HCT116 (cell line): ENCODE results near the gene ZNF30. TPM values are rescaled to one million over a fixed set of nuclear protein-coding genes. Genes with fewer than 3 reads are reported as not detected.

Source experiments
- ATAC-seq: fragments of 200-7000 bp; cut with Tn5 transposase; 2 replicates; pipeline ENCODE4 v1.9.1; 2020; ENCODE audit warnings: mild to moderate bottlenecking, moderate library complexity
- BruUV-seq: library from RNA; stranded (reverse); fragments of 400-500 nt; replicated peaks from 2 replicates; lab custom pipeline; 2021; lab: Mats Ljungman, UMichigan
- CTCF ChIA-PET: fragments of 300-600 bp; sonication (Branson Sonifier 250); formaldehyde crosslinking; loops from one replicate; lab custom pipeline; 2021; ENCODE audit warnings: antibody characterized with exemption; lab: Charles Lee
- POLR2A ChIA-PET: fragments of 300-600, 350-600 bp; sonication (Branson Sonifier 250); formaldehyde crosslinking; loops from one replicate; lab custom pipeline; 2021; ENCODE audit warnings: antibody characterized with exemption; lab: Charles Lee
- RAD21 ChIA-PET, 2 experiments: fragments of 300-600 bp; sonication (Branson Sonifier 250); formaldehyde crosslinking; loops; one replicate each; lab custom pipeline; 2023; ENCODE audit warnings: low total read pairs in 2 of 2; ENCODE audit not compliant: uncharacterized antibody in 2 of 2, unreplicated experiment in 2 of 2, low non-redundant PET in 1 of 2; lab: Charles Lee
- DNase-seq: peaks from one replicate; pipeline ENCODE4 v3.0.0-alpha.2; 2010; ENCODE audit warnings: low read depth, low spot score
- H2AFZ ChIP-seq: fragments of 200-600 bp; shearing (Covaris generic), sonication (generic); 2 replicates; pipeline ENCODE4 v1.6.1; 2017; ENCODE audit warnings: low read depth, mixed run types, mixed read lengths, antibody characterized with exemption, low read length; ENCODE audit not compliant: poor library complexity, severe bottlenecking
- H3K27ac ChIP-seq: 2 replicates; pipeline ENCODE4 v1.5.1; 2012; ENCODE audit warnings: low read depth, low read length
- H3K27me3 ChIP-seq: fragments of 200-600 bp; sonication (generic); 2 replicates; pipeline ENCODE4 v1.6.1; 2016; ENCODE audit warnings: mixed run types, low read length, mixed read lengths; ENCODE audit not compliant: insufficient read depth
- H3K36me3 ChIP-seq, 2 experiments: fragments of 200-500 bp in 1 of 2; fragments of 200-600 bp in 1 of 2; sonication (Bioruptor generic) in 1 of 2; sonication (generic) in 1 of 2; 2 replicates each; pipeline versions ENCODE4 v1.5.1 to v1.6.1; 2014 to 2016; ENCODE audit warnings: low read length in 2 of 2, inconsistent platforms in 1 of 2, mixed read lengths in 1 of 2, mixed run types in 1 of 2; ENCODE audit not compliant: insufficient read depth in 2 of 2, control insufficient read depth in 1 of 2
- H3K4me1 ChIP-seq, 2 experiments: fragments of 200-600 bp in 1 of 2; sonication (generic) in 1 of 2; 2 replicates each; pipeline versions ENCODE4 v1.5.1 to v1.6.1; 2012 to 2017; ENCODE audit warnings: low read length in 2 of 2, inconsistent platforms in 1 of 2, mild to moderate bottlenecking in 1 of 2, mixed read lengths in 1 of 2, mixed run types in 1 of 2, moderate library complexity in 1 of 2; ENCODE audit not compliant: insufficient read depth in 2 of 2, control insufficient read depth in 1 of 2
- H3K4me2 ChIP-seq: fragments of 200-600 bp; sonication (generic); 2 replicates; pipeline ENCODE4 v1.6.1; 2017; ENCODE audit warnings: mixed run types, low read length, mixed read lengths
- H3K4me3 ChIP-seq, 2 experiments: fragments of 200-600 bp in 1 of 2; sonication (generic) in 1 of 2; replicated peaks in 1 of 2; 2 replicates each; pipeline ENCODE4 v1.5.1; 2011 to 2016; ENCODE audit warnings: low read length in 2 of 2, control low read depth in 1 of 2, low read depth in 1 of 2, mild to moderate bottlenecking in 1 of 2, mixed read lengths in 1 of 2, mixed run types in 1 of 2
- H3K79me2 ChIP-seq: fragments of 200-600 bp; sonication (generic); 2 replicates; pipeline ENCODE4 v1.6.1; 2017; ENCODE audit warnings: mild to moderate bottlenecking, mixed run types, low read length, moderate library complexity, mixed read lengths; ENCODE audit not compliant: insufficient read depth
- H3K9ac ChIP-seq: fragments of 200-600 bp; sonication (generic); 2 replicates; pipeline ENCODE4 v1.6.1; 2016; ENCODE audit warnings: low read length, mixed read lengths
- H3K9me2 ChIP-seq: fragments of 200-600 bp; sonication (generic), shearing (Covaris generic); 2 replicates; pipeline ENCODE4 v1.6.1; 2017; ENCODE audit warnings: mixed run types, mild to moderate bottlenecking, moderate library complexity; ENCODE audit not compliant: insufficient read depth
- H3K9me3 ChIP-seq, 2 experiments: fragments of 200-500 bp in 1 of 2; fragments of 200-600 bp in 1 of 2; sonication (Bioruptor generic) in 1 of 2; sonication (generic) in 1 of 2; 2 replicates each; pipeline ENCODE4 v1.6.1; 2014 to 2017; ENCODE audit warnings: low read length in 2 of 2, mixed read lengths in 2 of 2, inconsistent platforms in 1 of 2, low read depth in 1 of 2, mild to moderate bottlenecking in 1 of 2, mixed run types in 1 of 2, moderate library complexity in 1 of 2; ENCODE audit not compliant: control insufficient read depth in 1 of 2, insufficient read depth in 1 of 2
- H4K20me1 ChIP-seq: fragments of 200-600 bp; sonication (generic), shearing (Covaris generic); 2 replicates; pipeline ENCODE4 v1.6.1; 2017; ENCODE audit warnings: mixed run types, mild to moderate bottlenecking, moderate library complexity; ENCODE audit not compliant: insufficient read depth
- ATF3 ChIP-seq: IDR thresholded peaks from 2 replicates; pipeline ENCODE4 v1.6.1; 2012
- CBX3 ChIP-seq: IDR thresholded peaks from 2 replicates; pipeline ENCODE4 v1.6.1; 2012; ENCODE audit warnings: low read depth
- CEBPB ChIP-seq: IDR thresholded peaks from 2 replicates; pipeline ENCODE4 v1.6.1; 2012; ENCODE audit warnings: low read depth
- CTCF ChIP-seq, 3 experiments: fragments of 200-600 bp in 1 of 3; sonication (generic) in 1 of 3; IDR thresholded peaks in 2 of 3; conservative IDR thresholded peaks in 1 of 3; 2 replicates each; pipeline ENCODE4 v1.5.1; 2012 to 2017; ENCODE audit warnings: low read depth in 2 of 3, low read length in 2 of 3, antibody characterized with exemption in 1 of 3, borderline replicate concordance in 1 of 3, control low read depth in 1 of 3, mild to moderate bottlenecking in 1 of 3, mixed read lengths in 1 of 3, mixed run types in 1 of 3, moderate library complexity in 1 of 3; ENCODE audit not compliant: insufficient read depth in 1 of 3
- EGR1 ChIP-seq: IDR thresholded peaks from 2 replicates; pipeline ENCODE4 v1.6.1; 2012; ENCODE audit warnings: low read depth
- ELF1 ChIP-seq: IDR thresholded peaks from 2 replicates; pipeline ENCODE4 v1.6.1; 2012; ENCODE audit warnings: low read depth, borderline replicate concordance
- EZH2 ChIP-seq: fragments of 200-600 bp; sonication (generic); IDR thresholded peaks from 2 replicates; pipeline ENCODE4 v1.6.1; 2017; ENCODE audit warnings: antibody characterized with exemption, mixed run types
- EZH2phosphoT487 ChIP-seq: fragments of 200-600 bp; IDR thresholded peaks from 2 replicates; pipeline ENCODE4 v1.6.1; 2018; ENCODE audit warnings: antibody characterized with exemption, borderline replicate concordance
- FOSL1 ChIP-seq: IDR thresholded peaks from 2 replicates; pipeline ENCODE4 v1.6.1; 2012; ENCODE audit warnings: low read depth
- POLR2A ChIP-seq: IDR thresholded peaks from 2 replicates; pipeline ENCODE4 v1.7.0; 2011; ENCODE audit warnings: borderline replicate concordance; ENCODE audit not compliant: insufficient read depth, insufficient read length; ENCODE audit errors: extremely low read depth
- POLR2AphosphoS5 ChIP-seq: IDR thresholded peaks from 2 replicates; pipeline ENCODE4 v1.6.1; 2011; ENCODE audit warnings: mild to moderate bottlenecking, low read depth, low read length, moderate library complexity
- RAD21 ChIP-seq: IDR thresholded peaks from 2 replicates; pipeline ENCODE4 v1.6.1; 2012; ENCODE audit warnings: low read depth, mild to moderate bottlenecking
- REST ChIP-seq: IDR thresholded peaks from 2 replicates; pipeline ENCODE4 v1.6.1; 2012; ENCODE audit warnings: low read depth
- SIN3A ChIP-seq: IDR thresholded peaks from 2 replicates; pipeline ENCODE4 v1.6.1; 2012; ENCODE audit warnings: low read depth
- SP1 ChIP-seq: IDR thresholded peaks from 2 replicates; pipeline ENCODE4 v1.6.1; 2012; ENCODE audit warnings: low read depth
- SRF ChIP-seq: IDR thresholded peaks from 2 replicates; pipeline ENCODE4 v1.6.1; 2012; ENCODE audit warnings: low read depth
- TCF7L2 ChIP-seq: IDR thresholded peaks from 2 replicates; pipeline ENCODE4 v1.7.0; 2011; ENCODE audit warnings: borderline replicate concordance, inconsistent platforms; ENCODE audit not compliant: insufficient read depth, insufficient read length; ENCODE audit errors: extremely low read depth
- ZNF274 ChIP-seq: fragments of 200-500 bp; sonication (Bioruptor generic); IDR thresholded peaks from 2 replicates; pipeline ENCODE4 v1.6.1; 2014; ENCODE audit warnings: mild to moderate bottlenecking, low read depth, low read length, inconsistent platforms
- intact Hi-C: fragments of 100-400 bp; cut with micrococcal nuclease; formaldehyde crosslinking; loops from 2 replicates; pipeline ENCODE4 v1.10.0; 2022
- total RNA-seq: library from RNA; stranded (reverse); gene quantifications from one replicate; pipeline ENCODE4 v1.2.1, GENCODE V29; 2021; ENCODE audit not compliant: unreplicated experiment
- TF ChIP-seq, protein P1 (sequence below): IDR thresholded peaks from 2 replicates; pipeline ENCODE4 v1.6.1; 2011; ENCODE audit warnings: mild to moderate bottlenecking, low read length, moderate library complexity; ENCODE audit not compliant: insufficient replicate concordance; ENCODE audit errors: extremely low read depth
- TF ChIP-seq, protein P2 (sequence below): IDR thresholded peaks from 2 replicates; pipeline ENCODE4 v1.6.1; 2012

ZNF30 gene
- total RNA-seq, 1 experiment from 2014 or later = 4.1 TPM

DNA sequence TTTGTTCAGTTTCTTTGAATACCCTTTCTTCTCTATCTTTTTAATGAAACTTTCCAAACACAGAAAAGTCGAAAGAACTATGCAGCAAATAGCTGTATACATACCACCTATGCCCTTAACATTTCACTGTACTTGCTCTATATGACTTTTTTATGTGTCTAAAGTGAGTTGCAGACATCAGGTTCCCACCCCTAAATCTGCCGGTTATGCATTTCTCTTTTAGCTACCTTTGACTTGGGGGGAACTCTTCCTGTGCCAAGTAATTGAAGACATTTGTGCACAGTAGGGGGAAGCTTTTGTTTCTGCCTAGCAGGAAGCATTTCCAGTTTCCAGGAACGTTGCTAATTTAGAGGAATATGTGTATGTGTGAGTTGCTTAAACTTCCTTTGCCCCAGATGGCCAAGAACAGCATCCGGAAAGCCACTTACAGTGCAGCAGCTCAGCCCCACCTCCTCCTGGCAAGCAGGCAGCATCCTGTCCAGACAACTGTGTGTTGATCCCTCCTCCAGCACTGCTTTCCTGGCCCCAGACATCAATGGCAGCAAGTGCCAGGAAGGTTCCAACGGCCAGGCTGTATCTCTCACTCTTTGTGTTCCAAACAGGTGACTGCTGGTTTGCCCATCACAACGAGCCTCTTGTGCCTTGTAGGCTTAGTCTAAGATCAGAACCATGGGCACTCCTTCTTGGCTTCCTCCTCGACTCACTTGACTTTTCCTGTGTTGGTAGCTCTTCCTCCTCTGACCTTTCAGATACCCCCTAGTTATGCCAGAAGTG lies 58.7 kb downstream of the ZNF30 start:
- no peak for DNase-seq
- no peak overlapping the region for H3K4me3 ChIP-seq
- no peaks in the 10 kb centered on the region for H3K79me2 ChIP-seq
- H3K4me2 ChIP-seq = no peak overlapping the region
- ATAC-seq = no peak
- H3K4me1 ChIP-seq = no peaks in the 10 kb centered on the region
- no peak overlapping the region for H3K9ac ChIP-seq
- no TSS peak for BruUV-seq
- H3K36me3 ChIP-seq = no peaks in the 10 kb centered on the region
- no peak overlapping the region for H3K27ac ChIP-seq
- TF ChIP-seq REST (no peak), EGR1 (no peak), POLR2AphosphoS5 (no peak), TCF7L2 (no peak), ELF1 (no peak), RAD21 (no peak), EZH2phosphoT487 (no peak), POLR2A (no peak), CTCF (IDR thresholded peaks at IDR 0.05 in 2 of 3, conservative IDR thresholded peaks at IDR 0.05 in 1 of 3; ENCODE audit: borderline replicate concordance in 1 of 3, insufficient read depth in 1 of 3, low read depth in 2 of 3, low read length in 2 of 3) (no peak), SP1 (no peak), SRF (no peak), SIN3A (no peak), ZNF274 (no peak), ATF3 (no peak), CBX3 (no peak), FOSL1 (no peak), CEBPB (no peak), EZH2 (no peak)
- TF ChIP-seq, protein P1, sequence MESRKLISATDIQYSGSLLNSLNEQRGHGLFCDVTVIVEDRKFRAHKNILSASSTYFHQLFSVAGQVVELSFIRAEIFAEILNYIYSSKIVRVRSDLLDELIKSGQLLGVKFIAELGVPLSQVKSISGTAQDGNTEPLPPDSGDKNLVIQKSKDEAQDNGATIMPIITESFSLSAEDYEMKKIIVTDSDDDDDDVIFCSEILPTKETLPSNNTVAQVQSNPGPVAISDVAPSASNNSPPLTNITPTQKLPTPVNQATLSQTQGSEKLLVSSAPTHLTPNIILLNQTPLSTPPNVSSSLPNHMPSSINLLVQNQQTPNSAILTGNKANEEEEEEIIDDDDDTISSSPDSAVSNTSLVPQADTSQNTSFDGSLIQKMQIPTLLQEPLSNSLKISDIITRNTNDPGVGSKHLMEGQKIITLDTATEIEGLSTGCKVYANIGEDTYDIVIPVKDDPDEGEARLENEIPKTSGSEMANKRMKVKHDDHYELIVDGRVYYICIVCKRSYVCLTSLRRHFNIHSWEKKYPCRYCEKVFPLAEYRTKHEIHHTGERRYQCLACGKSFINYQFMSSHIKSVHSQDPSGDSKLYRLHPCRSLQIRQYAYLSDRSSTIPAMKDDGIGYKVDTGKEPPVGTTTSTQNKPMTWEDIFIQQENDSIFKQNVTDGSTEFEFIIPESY = no peak
- TF ChIP-seq, protein P2, sequence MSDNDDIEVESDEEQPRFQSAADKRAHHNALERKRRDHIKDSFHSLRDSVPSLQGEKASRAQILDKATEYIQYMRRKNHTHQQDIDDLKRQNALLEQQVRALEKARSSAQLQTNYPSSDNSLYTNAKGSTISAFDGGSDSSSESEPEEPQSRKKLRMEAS = no peak
- TF ChIP-seq, all 23 proteins: peak for 0
- Histone ChIP-seq H3K27me3 (no peaks in the 10 kb centered on the region), H3K9me3 (peaks cover 0 to 3% of the 10 kb centered on the region in 2 experiments; a peak in 1 of 4 replicates), H3K9me2 (no peaks in the 10 kb centered on the region; the same call in 1 of the 2 replicates), H2AFZ (no peak overlapping the region), H4K20me1 (no peaks in the 10 kb centered on the region)
- ChIA-PET CTCF (no interaction called here), POLR2A (no interaction called here), RAD21 (no interaction called here)
- intact Hi-C loops = no loop called here
